ENCODE measurements around the gene SLC4A5.
"Not testable (repeated sequence)": the region's sequence is repeated elsewhere in the genome, so short reads cannot be mapped to it uniquely, and the experiment has no call there.

SLC4A5 gene

DNA sequence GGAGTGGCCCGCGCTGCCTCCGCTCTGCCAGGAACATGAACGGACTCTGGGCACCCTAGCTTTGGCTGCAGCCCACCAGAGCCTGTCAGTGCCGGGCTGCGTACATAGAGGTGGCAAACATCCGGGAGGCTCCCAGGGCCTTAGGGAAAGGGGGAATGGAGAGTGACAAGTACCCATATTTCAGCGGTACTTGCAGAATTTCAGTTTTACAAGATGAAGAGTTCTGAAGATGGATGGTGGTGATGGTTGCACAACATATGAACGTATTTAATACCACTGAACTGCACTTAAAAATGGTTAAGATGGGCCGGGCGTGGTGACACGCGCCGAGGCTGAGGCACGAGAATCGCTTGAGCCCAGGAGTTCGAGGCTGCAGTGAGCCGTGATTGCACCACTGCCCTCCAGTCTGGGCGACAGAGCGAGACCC is 143.9 kb downstream of the SLC4A5 start:
- peak; percentile 63 for DNase-seq (ENCODE audit: low read depth)

DNA sequence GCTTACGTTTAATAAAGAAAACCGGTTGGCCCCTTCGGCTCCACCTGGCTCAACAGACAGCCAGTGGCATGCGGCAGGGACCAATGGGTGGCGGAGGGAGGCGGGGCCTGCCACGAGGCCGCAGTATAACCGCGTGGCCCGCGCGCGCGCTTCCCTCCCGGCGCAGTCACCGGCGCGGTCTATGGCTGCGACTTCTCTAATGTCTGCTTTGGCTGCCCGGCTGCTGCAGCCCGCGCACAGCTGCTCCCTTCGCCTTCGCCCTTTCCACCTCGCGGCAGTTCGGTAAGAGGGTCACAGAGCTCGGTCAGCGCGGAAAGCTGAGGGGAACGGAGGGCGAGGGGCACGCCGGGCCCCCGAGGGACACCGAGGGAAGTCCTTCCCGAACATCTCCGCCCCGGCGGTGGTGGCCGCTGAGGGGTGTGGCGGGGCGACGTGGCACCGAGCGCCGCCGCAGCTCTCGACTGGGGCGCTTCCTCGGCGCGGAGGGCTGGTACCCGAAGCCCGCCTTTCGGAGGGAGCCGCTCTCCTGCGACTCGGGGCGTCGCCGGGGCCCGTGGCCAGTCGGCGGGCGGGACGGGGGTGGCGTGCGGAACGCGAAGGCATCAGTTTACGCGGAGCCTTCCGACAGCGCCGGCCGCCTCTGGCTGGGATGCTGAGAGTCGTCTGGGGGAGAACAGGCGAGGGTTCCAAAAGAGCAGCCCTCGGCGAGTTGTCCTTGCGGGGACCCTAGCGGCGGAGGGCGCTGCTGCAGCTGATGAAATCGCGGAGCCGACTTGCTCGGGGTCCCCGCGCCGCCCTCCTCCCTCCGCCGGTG is 144.5 kb downstream of the SLC4A5 start, which contains the start of gene MTHFD2:
MTHFD2 (plus strand) TSS at position 155 of the 814 bp plus-strand sequence; CDS start at position 182, 27 bp downstream.
- peak; percentile 99 for DNase-seq (ENCODE audit: low read depth)

DNA sequence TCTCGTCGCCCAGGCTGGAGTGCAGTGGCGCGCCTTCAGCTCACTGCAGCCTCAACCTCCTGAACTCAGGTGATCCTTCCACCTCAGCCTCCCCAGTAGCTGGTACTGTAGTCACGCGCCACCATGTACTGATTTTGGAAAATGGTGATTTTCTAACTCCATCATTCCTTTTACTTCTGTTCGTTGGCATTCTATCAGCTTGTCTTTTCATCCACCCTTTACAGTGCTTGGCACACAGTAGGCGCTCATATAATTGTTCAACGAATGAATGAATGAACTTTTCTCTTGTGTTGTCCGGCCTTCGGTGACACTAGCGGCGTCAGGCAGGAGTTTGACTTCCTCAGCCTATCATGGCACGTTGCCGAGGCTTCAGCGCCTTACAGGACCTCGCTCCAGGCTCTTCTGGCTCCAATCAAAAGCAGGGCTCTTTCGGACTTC is 145.2 kb downstream of the SLC4A5 start:
- DNase-seq (ENCODE audit: low read depth) = no peak

DNA sequence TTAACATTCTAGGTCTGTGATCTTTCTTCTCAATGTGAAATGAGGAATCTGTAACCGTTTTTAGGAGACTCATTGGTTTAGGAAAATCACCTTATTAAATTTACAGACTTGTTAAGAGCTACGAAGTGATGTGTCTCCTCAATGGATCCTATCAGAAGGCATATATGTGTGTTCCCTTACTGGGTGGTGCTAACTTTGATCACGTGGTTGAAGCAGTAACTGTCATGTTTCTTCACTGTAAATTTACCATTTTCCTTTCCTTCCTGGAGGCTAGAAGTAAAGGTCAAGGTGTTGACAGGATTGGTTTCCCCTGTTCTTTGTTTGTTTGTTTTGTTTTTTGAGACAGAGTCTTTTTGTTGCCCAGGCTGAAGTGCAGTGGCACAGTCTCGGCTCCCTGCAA is 146.2 kb downstream of the SLC4A5 start:
- DNase-seq (ENCODE audit: low read depth) = no peak

DNA sequence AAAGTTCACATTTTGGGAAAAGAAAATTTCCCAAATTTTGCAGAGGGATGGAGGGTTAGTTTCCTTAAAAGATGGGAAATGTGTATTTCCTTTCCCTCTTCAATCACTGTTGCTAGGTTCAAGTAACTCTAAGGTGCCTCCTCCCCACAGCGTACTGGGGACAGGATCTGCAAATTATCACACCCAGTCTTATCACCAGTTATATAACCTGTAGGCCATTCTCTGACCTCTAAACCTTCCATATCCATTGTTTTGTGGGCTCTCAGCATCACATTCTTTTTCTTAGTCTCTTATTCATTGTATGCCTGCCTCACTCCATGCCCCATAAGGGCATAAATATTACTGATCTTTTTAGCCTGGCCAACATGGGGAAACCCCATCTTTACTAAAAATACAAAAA is 148.4 kb downstream of the SLC4A5 start:
- no peak for DNase-seq (ENCODE audit: low read depth)

DNA sequence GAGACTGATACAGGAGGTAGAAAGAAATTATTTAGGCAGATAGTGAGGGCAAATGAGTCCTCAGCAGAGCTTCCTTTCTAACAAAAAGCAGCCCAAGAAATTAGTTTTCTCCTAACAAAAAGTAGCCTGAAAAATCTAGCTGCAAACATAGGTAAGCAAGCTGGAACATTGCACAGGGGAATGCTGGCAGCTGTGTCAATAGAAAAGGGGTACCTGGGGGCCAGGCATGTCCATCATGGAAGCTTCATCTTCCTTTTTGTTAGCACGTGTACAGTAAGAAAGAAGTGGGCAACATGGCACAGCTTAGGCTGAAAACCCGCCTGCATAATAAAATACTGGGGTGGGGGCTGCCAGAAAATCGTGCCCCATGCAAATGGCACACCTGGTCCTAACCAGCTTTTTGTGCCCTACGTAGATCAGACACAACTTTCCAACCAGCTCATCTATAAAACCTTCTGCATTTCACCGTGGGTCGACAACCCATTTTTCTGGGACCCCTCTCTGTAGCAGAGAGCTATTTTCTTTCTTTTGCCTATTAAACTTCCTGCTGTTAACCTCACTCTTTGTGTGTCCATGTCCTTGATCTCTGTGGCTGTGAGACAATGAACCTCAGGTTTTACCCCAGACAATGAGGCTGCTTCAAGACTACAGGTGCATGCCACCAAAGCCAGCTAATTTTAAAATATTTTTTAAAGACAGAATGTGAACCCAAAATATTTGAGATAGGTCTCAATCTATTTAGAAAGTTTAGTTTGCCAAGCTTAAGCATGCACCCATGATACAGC is 151.4 kb downstream of the SLC4A5 start:
- DNase-seq (ENCODE audit: low read depth) = no peak

DNA sequence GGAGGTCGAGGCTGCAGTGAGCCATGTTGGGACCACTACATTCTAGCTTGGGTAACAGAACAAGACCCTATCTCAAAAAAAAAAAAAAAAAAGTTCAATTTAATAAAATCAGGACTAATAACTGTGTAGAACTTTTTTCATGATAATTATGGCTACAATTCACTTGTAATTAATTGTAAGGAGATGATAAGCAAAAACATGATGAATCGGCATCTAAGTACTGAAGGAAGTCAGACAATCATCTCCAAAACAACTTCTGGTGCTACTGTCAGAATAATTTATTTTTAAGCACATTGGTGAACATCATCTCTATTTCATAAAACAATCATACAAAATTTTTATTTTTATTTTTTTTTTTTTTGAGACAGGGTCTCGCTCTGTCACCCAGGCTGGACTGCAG is 154.5 kb downstream of the SLC4A5 start:
- DNase-seq (ENCODE audit: low read depth) = no peak

DNA sequence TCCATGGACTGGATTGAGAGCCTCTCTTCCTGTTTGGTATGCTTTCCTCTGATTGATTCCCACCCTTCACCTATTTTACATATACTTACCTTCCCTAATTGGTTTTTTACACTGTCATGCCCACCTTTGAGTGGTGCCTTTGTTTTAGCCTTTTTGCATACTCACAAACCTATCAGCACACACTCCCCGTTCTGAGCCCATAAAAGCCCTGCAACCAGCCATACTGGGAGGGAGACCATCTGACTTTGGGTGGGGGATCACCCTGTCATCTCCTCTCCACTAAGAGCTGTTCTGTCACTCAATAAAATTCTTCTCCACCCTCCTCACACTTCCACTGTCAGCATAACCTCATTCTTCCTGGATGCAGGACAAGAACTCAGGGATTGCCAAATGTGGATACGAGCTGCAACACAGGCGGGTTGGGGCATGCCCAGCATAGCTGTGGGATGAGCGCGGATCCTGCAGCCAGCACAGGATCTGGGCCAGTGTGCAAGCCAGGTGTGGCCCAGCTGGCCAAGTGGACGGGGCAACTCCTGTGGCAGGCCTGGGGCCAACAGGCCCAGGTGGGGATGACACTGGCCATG is 155.1 kb downstream of the SLC4A5 start:
- peak; percentile 70 for DNase-seq (ENCODE audit: low read depth)

DNA sequence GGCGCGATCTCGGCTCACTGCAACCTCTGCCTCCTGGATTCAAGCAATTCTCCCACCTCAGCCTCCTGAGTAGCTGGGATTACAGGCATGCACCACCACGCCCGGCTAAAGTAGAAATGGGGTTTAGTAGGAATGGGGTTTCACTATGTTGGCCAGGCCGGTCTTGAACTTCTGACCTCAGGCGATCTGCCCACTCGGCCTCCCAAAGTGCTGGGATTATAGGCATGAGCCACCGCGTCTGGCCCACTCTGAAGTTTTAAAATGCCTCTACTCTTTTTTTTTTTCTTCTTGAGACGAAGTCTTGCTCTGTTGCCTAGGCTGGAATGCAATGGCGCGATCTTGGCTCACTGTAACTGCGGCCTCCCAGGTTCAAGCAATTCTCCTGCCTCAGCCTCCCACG is 156.5 kb downstream of the SLC4A5 start:
- DNase-seq (ENCODE audit: low read depth) = not testable (repeated sequence)

DNA sequence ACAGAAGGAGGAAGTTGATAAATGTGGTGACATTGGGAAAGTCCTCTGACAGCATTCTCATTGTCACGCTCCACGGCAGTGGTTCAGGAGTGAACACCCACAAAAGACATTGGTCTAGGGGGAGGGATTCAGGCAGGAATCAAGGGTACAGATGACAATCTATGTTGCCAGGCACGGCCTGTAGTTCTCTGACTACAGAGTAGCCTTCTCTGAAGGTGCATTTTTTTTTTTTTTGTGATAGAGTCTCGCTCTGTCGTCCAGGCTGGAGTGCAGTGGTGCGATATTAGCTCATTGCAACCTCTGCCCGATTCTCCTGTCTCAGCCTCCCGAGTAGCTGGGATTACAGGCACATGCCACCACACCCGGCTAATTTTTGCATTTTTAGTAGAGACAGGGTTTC is 157.2 kb downstream of the SLC4A5 start:
- DNase-seq (ENCODE audit: low read depth) = no peak

DNA sequence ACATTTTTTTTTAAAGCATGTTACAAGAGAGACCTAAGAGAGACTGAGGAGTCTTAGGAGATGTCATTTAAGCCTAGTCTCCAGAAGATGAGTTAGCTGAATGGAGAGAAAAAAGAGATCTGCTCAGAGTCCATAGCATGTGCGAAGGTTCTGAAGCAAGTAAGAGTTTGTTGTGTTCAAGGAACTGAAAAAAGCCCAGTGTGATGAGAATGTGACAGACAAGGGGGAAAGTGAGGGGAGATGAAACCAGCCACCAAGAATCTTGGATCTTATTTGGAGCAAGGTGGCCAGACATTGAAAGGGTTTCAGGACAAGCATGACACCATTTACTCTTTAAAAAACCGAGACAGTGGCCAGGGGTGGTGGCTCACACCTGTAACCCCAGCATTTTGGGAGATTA is 159.3 kb downstream of the SLC4A5 start:
- no peak for DNase-seq (ENCODE audit: low read depth)

DNA sequence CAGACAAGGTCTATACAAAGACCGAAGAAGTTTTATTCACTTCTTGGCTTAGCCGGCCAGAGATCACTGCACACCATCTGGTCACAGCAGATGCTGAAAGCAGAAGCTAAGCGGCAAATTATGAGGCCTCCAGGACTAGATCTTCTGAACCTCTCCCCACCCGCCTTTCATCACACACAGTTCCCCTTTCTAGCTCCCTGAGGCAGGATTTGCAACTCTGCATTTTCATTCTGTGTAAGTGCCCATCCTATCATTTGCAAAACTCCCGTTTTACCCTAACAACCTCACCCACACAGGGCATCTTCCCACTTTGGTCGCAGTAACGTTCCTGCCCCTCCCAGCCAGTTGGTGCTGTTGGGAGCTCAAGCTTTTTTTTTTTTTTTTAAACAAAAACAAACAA is 161.5 kb downstream of the SLC4A5 start:
- DNase-seq (ENCODE audit: low read depth) = no peak

DNA sequence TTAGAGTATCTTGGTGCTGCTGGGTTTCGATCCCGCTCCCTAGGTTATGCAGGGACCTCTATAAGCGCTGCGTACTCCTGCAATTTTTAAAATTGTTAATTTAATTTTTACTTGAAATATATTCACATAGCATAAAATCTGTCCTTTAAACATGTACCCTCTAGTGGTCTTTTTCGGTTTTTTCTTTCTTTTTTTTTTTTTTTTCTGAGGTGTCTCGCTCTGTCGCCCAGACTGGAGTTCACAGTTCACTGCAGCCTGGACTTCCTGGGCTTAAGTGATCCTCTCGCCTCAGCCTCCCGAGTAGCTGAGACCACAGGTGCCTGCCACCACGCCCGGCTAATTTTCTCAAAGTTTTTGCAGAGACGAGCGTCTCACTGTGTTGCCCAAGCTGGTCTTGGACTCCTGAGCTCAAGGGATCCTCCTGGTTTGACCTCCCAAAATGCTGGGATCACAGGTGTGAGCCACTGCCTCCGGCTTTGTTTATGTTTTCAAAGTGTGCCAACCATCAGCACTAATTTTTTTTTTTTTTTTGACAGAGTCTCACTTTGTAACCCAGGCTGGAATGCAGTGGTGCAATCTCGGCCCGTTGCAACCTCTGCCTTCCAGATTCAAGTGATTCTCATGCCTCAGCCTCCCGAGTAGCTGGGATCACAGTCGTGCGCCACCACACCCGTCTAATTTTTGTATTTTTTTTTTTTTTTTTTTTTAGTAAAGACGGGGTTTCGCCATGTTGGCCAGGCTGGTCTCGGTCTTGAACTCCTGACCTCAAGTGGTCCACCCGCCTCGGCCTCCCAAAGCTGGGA is 164.0 kb downstream of the SLC4A5 start:
- no peak for DNase-seq (ENCODE audit: low read depth)

DNA sequence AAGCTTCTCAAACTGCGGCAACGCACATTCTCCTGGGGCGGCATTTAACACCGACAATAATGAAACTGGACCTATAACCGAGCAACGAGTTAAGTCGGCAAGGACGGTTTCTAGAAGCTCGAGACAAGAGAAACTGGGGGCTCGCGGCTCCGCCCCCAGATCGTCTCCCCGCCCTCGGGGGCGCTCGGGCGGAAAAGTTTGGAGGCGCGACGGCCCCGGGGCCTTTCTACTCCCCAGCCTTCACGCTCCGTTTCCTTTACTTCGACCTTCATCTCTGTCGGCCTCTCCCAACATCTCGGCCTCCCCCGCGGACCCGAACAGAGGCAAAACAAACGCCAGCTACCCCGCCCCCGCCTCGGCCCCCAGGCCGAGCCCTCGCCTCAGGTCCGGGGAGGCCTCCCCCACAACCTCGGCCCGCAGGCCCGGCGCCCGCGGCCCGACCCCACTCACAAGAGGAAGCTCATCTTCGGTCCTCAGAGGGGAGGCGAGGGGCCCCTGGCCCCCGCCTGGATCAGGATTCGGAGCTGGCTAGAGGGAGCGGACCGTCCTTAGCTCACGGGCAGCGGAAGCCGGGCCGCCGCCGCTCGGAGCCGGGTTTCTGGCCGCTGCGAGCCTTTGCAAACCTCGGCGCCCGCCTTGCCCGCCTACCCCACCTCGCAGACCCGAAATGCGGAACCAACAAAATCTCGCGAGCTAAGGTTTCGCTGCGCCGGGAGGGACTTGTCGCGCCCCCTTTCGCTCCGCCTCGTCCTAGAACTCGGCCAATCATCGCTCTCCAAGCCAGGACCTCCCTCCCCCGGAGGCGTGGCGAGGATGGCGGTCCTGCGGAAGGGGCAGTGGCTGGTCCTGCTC is 164.8 kb downstream of the SLC4A5 start, which contains the start of gene MOB1A:
MOB1A (minus strand) TSS at position 669 of the 852 bp plus-strand sequence; CDS start at position 464, 205 bp downstream.
- DNase-seq (ENCODE audit: low read depth) = peak; percentile 99

DNA sequence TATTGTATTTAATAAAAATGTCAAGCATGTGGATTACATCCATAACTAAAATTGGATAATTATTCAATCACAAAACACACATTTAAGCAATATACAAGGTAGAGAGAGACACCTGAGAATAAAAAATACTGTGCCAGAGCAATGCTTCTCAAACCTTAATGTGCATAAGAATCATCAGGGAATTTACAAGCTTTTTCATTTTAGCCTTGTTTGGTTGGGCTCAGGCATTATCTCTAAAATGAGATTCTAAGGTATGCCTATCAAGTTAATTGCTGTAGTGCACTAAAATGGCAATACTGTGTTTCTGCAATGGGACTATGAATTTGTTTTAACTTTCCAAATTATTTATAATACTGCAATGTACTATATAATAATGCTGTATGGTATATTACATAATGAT is 165.5 kb downstream of the SLC4A5 start:
- DNase-seq (ENCODE audit: low read depth) = no peak

DNA sequence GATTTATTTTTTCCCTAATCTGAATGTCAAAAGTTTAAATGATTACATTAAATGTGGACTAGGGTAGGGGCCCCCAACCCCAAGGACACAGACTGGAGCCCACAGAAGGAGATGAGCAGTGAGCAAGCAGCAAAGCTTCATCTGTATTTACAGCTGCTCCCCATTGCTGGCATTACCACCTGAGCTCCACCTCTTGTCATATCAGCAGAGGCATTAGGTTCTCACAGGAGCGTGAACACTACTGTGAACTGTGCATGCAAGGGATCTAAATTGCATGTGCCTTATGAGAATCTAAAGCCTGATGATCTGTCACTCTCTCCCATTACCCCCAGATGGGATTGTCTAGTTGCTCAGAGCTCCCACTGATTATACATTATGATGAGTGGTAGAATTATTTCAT is 168.3 kb downstream of the SLC4A5 start:
- DNase-seq (ENCODE audit: low read depth) = no peak

DNA sequence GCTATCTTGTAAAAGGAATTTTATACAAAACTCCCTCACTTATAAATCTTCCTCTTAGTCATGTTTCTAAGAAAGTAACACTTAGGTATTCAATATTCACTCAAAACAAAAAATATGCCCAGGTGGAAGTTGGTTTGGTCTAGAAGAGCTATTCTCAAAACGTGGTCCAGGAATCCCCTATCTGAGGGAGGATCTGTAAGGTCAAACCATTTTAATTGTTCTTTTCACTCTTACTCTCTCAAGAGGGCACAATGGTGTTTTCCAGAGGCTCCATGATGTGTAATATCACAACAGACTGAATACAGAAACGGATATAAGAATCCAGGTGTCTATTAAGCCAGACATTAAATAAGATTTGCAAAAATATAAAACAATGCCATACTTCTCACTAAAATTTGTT is 174.5 kb downstream of the SLC4A5 start:
- DNase-seq (ENCODE audit: low read depth) = no peak

Measured in iris pigment epithelial cell (primary cell).